MM.1S (cell line): ENCODE results near the gene SLC26A6.

Experiments used
- EZH2 ChIP-seq: fragments of 300-600 bp; sonication (generic); optimal IDR thresholded peaks from 2 replicates; pipeline ENCODE3; 2017; ENCODE audit warnings: low read depth, mild to moderate bottlenecking, antibody characterized with exemption, low read length, mixed read lengths
- TF ChIP-seq, protein P1 (sequence below): fragments of 300-600 bp; sonication (generic); IDR thresholded peaks from 2 replicates; pipeline ENCODE4 v1.5.1; 2016; ENCODE audit warnings: antibody characterized with exemption, low read length, mixed read lengths

DNA sequence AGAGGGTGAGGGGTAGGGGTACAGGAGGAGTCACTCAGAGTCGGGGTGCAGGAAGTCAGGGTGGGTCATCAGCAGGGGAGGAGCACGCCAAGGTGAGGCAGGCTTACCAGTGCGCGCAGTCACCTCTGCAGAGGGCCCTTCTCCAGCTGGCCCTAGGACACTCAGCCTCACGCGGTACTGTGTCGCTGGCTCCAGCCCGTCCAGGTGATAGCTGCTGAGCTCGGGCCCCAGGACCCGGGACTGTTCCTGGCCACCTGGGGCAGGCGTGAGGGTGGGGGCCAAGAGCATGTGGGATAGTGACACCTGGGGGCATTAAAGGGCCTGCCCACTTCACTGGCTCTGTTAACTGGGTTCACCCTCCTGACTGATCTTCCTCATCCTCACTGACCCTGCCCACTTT, 47.6 kb downstream of the SLC26A6 start:
- TF ChIP-seq, protein P1, sequence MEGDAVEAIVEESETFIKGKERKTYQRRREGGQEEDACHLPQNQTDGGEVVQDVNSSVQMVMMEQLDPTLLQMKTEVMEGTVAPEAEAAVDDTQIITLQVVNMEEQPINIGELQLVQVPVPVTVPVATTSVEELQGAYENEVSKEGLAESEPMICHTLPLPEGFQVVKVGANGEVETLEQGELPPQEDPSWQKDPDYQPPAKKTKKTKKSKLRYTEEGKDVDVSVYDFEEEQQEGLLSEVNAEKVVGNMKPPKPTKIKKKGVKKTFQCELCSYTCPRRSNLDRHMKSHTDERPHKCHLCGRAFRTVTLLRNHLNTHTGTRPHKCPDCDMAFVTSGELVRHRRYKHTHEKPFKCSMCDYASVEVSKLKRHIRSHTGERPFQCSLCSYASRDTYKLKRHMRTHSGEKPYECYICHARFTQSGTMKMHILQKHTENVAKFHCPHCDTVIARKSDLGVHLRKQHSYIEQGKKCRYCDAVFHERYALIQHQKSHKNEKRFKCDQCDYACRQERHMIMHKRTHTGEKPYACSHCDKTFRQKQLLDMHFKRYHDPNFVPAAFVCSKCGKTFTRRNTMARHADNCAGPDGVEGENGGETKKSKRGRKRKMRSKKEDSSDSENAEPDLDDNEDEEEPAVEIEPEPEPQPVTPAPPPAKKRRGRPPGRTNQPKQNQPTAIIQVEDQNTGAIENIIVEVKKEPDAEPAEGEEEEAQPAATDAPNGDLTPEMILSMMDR, result no peak
- TF ChIP-seq EZH2, result no peak
